Tibial artery (tissue), 4 donors: ENCODE results near the gene C2orf76.

Source experiments
- DNase-seq, 2 donors: peaks; one replicate each; pipeline ENCODE4 v3.0.0-alpha.2; 2019
- H3K27ac ChIP-seq, 2 donors: fragments of 200-600 bp; sonication (generic) in 1 of 2; 1 replicate in 1 of 2; 2 replicates in 1 of 2; pipeline ENCODE4 v1.5.1; 2018 to 2019; ENCODE audit warnings: mild to moderate bottlenecking in 1 of 2
- H3K27me3 ChIP-seq, 2 donors: fragments of 200-600 bp; sonication (generic) in 1 of 2; one replicate each; pipeline versions ENCODE4 v1.5.1 to v1.6.0; 2016 to 2019
- H3K36me3 ChIP-seq, 3 donors: fragments of 200-600 bp; sonication (generic) in 2 of 3; one replicate each; pipeline ENCODE4 v1.5.1; 2016 to 2019; ENCODE audit warnings: mild to moderate bottlenecking in 2 of 3
- H3K4me1 ChIP-seq, 4 donors: fragments of 200-600 bp; sonication (generic) in 2 of 4; 1 replicate in 3 of 4; 2 replicates in 1 of 4; pipeline ENCODE4 v1.5.1; 2016 to 2019
- H3K4me3 ChIP-seq, 2 donors: fragments of 200-600 bp; sonication (generic) in 1 of 2; 1 replicate in 1 of 2; 2 replicates in 1 of 2; pipeline ENCODE4 v1.5.1; 2018 to 2019; ENCODE audit warnings: mild to moderate bottlenecking in 2 of 2
- H3K9me3 ChIP-seq, 3 donors: fragments of 200-600 bp; sonication (generic) in 1 of 3; one replicate each; pipeline ENCODE4 v1.5.1; 2016 to 2019
- intact Hi-C: fragments of 100-400 bp; cut with DNase I; formaldehyde crosslinking; loops from one replicate; pipeline ENCODE4 v1.15.0; 2023; ENCODE audit warnings: low total_unique reads
- TF ChIP-seq, protein P1 (sequence below), 2 experiments: fragments of 200-600 bp in 1 of 2; fragments of 450-650 bp in 1 of 2; IDR thresholded peaks; one replicate each; pipeline ENCODE4 v1.5.1; 2017 to 2019; ENCODE audit warnings: antibody characterized with exemption in 2 of 2, mild to moderate bottlenecking in 1 of 2, moderate library complexity in 1 of 2

Gene C2orf76

DNA sequence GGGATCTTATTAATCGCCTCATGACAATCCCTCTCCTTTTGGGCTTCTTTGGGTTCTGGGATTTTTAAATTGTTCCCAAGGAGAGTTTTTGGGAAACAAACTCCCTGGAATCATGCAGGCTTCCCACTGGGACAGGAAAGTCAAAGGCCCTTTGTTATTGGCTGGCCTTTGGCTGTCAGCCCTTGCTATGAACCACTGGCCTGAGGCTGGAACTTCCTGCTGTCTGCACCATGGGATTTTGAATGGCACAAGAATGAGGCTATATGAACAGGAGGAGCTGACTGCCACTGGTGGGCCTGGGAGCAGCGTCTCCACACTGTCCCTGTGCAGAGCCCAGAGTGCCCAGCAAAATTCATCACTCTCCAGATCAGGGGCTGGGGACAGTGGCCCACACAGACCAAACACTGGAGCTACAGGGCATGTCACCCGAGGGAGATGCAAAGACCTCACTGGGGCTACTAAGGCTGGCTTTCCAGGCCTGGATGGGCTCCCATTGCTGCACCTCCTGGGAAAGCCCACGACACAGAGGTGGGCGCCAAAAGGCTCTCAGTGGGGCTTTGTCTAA, 107.3 kb downstream of the C2orf76 start:
- no peaks in the 10 kb centered on the region for H3K9me3 ChIP-seq
- H3K27me3 ChIP-seq: no peaks in the 10 kb centered on the region
- TF ChIP-seq, protein P1, sequence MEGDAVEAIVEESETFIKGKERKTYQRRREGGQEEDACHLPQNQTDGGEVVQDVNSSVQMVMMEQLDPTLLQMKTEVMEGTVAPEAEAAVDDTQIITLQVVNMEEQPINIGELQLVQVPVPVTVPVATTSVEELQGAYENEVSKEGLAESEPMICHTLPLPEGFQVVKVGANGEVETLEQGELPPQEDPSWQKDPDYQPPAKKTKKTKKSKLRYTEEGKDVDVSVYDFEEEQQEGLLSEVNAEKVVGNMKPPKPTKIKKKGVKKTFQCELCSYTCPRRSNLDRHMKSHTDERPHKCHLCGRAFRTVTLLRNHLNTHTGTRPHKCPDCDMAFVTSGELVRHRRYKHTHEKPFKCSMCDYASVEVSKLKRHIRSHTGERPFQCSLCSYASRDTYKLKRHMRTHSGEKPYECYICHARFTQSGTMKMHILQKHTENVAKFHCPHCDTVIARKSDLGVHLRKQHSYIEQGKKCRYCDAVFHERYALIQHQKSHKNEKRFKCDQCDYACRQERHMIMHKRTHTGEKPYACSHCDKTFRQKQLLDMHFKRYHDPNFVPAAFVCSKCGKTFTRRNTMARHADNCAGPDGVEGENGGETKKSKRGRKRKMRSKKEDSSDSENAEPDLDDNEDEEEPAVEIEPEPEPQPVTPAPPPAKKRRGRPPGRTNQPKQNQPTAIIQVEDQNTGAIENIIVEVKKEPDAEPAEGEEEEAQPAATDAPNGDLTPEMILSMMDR (IDR thresholded peaks at IDR 0.05): no peak
- intact Hi-C loops: no loop called here
- H3K4me1 ChIP-seq: peaks cover 0 to 5% (median 0%) of the 10 kb centered on the region in 4 donors
- DNase-seq: no peak
- H3K4me3 ChIP-seq: no peak overlapping the region
- no peak overlapping the region for H3K27ac ChIP-seq
- peaks cover 0 to 35% (median 3%) of the 10 kb centered on the region in 3 donors for H3K36me3 ChIP-seq

DNA sequence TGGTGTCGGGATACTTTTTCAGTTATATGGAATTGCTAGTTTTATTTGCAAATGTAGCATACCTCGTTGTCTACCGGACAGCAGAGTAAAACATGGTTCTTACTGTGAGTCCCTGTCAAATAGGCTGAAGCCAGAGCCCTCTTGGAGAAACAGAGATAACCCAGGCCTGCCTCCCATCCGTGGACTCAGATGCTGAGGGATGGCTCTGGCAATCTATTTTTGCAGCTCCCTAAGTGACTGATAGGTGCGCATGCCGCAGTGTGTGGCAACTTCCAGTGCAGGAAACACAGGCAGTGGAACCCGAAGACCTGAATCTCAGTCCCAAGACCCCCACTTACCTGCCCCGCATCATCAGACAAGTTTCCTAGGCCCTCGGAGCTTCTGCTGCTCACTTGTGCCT, 109.4 kb downstream of the C2orf76 start:
- no peak for DNase-seq

DNA sequence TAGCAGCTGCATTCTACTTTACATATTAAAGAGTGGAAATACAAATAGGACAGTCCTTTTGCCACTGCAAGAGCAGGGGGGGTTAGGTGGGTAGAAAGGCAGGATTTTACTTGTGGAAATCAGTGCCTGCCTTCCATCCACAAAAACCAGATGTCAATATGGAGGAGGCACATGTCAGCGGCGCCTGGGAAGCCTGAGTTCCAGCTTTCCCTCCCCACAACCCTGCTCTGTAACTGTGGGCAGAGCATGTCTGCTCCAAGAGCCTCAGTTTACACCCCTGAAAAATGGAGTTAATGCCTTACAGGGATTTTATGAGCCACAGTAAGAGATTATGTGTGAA, 110.1 kb downstream of the C2orf76 start:
- Histone ChIP-seq H3K4me1 (peaks cover 0 to 9% (median 4%) of the 10 kb centered on the region in 4 donors), H3K36me3 (peaks cover 0 to 34% (median 3%) of the 10 kb centered on the region in 3 donors), H3K27ac (no peak overlapping the region), H3K27me3 (no peaks in the 10 kb centered on the region), H3K4me3 (no peak overlapping the region), H3K9me3 (no peaks in the 10 kb centered on the region)
- intact Hi-C loops: no loop called here
- DNase-seq: no peak
- TF ChIP-seq, protein P1 (IDR thresholded peaks at IDR 0.05): no peak

More for the DNA sequence above, 109.4 kb downstream of the C2orf76 start:
- Histone ChIP-seq H3K27me3 (no peaks in the 10 kb centered on the region), H3K9me3 (no peaks in the 10 kb centered on the region), H3K27ac (no peak overlapping the region), H3K4me3 (no peak overlapping the region), H3K36me3 (peaks cover 0 to 27% (median 3%) of the 10 kb centered on the region in 3 donors), H3K4me1 (peaks cover 0 to 9% (median 4%) of the 10 kb centered on the region in 4 donors)
- intact Hi-C loops: no loop called here
- TF ChIP-seq, protein P1 (IDR thresholded peaks at IDR 0.05): no peak

DNA sequence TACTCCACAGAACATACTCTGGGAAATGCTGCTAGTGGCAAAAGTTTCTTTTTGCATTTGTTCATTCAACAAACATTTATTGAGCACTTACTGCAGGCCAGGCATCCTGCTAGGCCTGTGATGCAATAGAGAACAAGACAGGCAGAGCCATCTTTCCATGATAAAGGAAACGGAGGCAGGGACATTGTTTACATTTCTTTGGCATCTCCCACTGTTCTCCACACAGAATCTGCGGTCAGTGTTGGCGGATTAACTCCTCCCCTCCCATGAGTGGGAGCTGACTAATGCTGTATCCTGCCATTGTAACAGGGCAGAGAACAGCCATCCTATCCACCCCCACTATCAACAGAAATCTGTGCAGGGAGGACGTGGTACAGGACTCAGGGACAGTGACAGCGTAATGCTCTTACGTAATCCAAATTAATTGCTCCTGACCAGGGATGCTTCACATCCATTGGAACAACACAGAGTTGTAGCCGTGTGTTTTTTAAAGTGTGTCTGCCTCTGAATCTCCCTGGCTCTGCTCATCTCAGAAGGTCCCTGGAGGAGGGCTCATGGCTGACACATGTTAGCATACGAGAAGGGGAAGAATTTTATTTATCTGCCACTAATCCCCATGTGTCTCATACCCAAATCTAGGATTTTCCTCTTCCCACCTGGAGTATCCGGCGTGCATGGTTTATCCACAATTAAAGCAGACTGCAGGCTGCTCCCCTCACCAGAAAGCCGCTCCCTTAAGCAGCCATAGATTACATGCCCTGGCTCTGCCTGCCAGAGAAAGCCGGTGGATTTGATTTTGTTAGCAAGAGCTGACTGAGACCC, 110.7 kb downstream of the C2orf76 start:
- Histone ChIP-seq H3K27me3 (no peaks in the 10 kb centered on the region), H3K27ac (no peak overlapping the region), H3K9me3 (no peaks in the 10 kb centered on the region), H3K4me1 (peaks cover 0 to 9% (median 4%) of the 10 kb centered on the region in 4 donors), H3K36me3 (peaks cover 0 to 34% (median 3%) of the 10 kb centered on the region in 3 donors), H3K4me3 (no peak overlapping the region)
- TF ChIP-seq, protein P1 (IDR thresholded peaks at IDR 0.05): no peak
- no peak for DNase-seq
- intact Hi-C loops: no loop called here

DNA sequence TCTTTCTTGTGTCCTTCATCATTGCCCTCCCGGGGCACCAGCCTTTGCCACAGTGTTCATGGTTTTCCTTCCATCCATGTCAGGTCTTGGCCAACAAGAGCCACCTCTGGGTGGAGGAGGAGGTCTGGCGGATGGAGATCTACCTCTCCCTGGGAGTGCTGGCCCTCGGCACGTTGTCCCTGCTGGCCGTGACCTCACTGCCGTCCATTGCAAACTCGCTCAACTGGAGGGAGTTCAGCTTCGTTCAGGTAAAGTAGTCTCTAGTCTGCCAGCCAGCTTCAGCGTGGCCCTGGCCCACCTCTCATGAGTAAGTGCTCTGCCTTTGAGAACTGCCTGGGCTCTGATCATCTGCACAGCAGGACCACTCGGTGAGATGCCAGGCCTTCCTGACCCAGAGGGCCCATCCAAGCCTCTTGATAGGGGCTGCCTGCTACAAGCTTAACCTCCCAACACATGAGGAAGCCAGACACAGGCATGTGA, 112.0 kb downstream of the C2orf76 start:
- Histone ChIP-seq H3K27me3 (no peaks in the 10 kb centered on the region), H3K27ac (no peak overlapping the region), H3K9me3 (no peaks in the 10 kb centered on the region), H3K36me3 (peaks cover 0 to 37% (median 3%) of the 10 kb centered on the region in 3 donors), H3K4me3 (no peak overlapping the region), H3K4me1 (peaks cover 0 to 16% (median 10%) of the 10 kb centered on the region in 4 donors)
- TF ChIP-seq, protein P1 (IDR thresholded peaks at IDR 0.05): no peak
- no peak for DNase-seq
- intact Hi-C loops: no loop called here
